Measurements from ENCODE around the gene CRAT.

CRAT gene

DNA sequence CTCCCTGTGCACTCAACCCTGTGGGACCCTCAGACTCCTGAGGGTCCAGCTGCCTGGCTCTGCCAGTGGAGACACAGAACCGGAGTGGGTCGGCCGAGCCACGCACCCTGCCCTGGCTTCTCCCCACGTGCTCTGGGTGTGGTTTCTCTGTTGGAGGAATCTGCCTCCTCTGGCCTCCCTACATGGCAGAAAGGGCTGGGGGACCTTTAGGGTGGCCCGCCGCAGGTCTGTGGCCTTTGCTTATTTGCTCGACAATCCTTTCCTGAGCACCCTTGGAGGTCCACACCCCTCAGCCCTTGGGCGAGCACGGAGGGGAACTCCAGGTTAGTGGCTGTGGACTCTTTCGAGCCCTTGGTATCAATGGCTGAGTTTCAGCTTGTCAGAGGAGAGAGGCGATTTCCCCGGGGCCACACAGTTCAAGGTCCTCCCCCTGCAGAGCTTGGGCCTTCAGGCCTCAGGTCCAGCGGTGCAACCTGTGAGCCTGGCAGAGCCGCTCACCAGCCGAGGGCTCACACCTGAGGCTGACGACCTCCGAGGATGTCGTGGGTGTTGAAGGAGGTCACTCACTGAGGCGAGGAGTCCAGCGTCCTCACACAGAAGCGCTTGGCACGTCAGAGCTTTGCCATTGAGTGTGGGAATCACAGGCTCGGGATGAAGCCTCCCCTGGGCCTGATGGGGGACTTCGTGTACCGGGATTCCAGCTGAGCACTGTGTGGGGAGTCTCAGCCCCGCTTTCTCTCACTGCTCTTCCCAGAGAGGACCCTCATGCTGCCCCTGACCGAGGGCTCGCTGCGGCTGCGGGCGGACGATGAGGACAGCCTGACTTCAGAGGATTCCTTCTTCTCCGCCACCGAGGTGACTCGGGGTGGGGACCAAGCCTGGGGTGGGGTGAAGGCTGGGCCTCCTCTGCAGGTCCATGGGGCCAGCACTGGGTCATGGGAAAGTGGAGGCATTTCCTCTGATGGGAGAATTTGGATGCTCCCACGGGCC, 50.5 kb downstream of the CRAT start:
- no peaks in the 10 kb centered on the region for H3K79me2 ChIP-seq (ENCODE audit: control insufficient read depth, insufficient read depth, low read length)
- H2AK5ac ChIP-seq (ENCODE audit: low read length) = no peak overlapping the region
- no CpG with 5 or more reads among the region's 37 CpGs for WGBS (ENCODE audit: extremely low coverage, insufficient coverage, low lambda C conversion rate)
- H4K5ac ChIP-seq (ENCODE audit: low read length) = no peak overlapping the region
- H3K23ac ChIP-seq (ENCODE audit: low read length) = no peak overlapping the region
- DNase-seq = no peak
- no peak overlapping the region for H3K27ac ChIP-seq (ENCODE audit: low read depth, low read length)
- H2BK15ac ChIP-seq (replicated peaks; ENCODE audit: low read depth) = no peak overlapping the region
- no peaks in the 10 kb centered on the region for H3K27me3 ChIP-seq (ENCODE audit: insufficient read depth, low read length, poor library complexity)
- H4K8ac ChIP-seq (ENCODE audit: low read depth, low read length) = no peak overlapping the region
- H3K4me1 ChIP-seq (ENCODE audit: control insufficient read depth, low read depth, low read length) = no peaks in the 10 kb centered on the region
- H3K18ac ChIP-seq (ENCODE audit: low read length) = no peak overlapping the region
- no peak overlapping the region for H3K56ac ChIP-seq (ENCODE audit: low read length)
- H3K79me1 ChIP-seq (ENCODE audit: low read length) = no peaks in the 10 kb centered on the region
- no peak overlapping the region for H2BK120ac ChIP-seq (ENCODE audit: low read depth, low read length)
- H3K36me3 ChIP-seq (ENCODE audit: control insufficient read depth, insufficient read depth, low read length) = no peaks in the 10 kb centered on the region
- no peak overlapping the region for H2BK5ac ChIP-seq (ENCODE audit: low read length)
- no peak overlapping the region for H3K9ac ChIP-seq (ENCODE audit: low read length)
- no peak overlapping the region for H3K4ac ChIP-seq (ENCODE audit: low read depth, low read length)
- H3K4me2 ChIP-seq (ENCODE audit: low read length) = no peak overlapping the region
- H3K4me3 ChIP-seq (ENCODE audit: low read length) = no peak overlapping the region

DNA sequence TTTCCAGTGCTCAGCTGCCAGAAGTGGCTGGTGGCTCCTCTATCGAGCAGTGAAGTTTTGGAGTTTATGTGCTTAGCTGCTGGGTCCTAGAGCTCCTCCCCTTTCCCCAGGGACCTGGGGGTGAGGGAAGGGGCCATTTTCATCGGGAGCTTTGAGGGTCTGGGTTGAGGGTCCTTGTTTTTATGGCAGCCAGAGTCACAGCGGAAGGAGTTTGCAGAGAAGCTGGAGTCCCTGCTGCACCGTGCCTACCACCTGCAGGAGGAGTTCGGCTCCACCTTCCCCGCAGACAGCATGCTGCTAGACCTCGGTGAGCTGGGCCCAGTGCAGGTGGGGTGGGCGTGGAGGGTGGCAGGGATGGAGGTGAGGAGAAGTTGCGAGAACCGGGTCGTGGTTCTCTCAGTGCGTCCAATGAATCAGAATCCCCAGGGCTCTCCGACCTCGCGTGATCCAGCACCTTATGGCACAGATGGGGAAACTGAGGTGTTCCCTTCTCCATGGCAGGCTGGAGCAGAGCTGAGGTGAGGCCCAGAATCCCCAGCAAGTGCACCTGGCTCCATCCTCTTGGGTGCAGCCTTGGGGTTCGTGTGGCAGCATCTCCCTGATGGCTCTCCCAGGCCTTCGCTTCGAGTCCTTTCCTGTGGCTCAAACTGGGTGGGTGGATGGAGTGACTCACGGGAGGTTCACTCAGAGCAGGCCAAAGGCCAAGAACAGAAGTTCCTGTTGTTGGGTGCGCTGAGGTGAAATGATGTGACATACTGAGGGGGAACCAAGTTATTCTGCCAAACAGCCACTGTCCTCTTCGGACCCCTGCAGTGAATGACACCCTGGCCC, 51.4 kb downstream of the CRAT start:
- WGBS (ENCODE audit: extremely low coverage, insufficient coverage, low lambda C conversion rate) = no CpG with 5 or more reads among the region's 21 CpGs
- H3K56ac ChIP-seq (ENCODE audit: low read length) = no peak overlapping the region

GRCh38 chr9:129054163-129054851, 56.3 kb downstream of the CRAT start:
- no peak overlapping the region for H4K8ac ChIP-seq (ENCODE audit: low read depth, low read length)
- H3K9ac ChIP-seq (ENCODE audit: low read length) = no peak overlapping the region
- no peak overlapping the region for H2BK15ac ChIP-seq (replicated peaks; ENCODE audit: low read depth)
- H3K79me2 ChIP-seq (ENCODE audit: control insufficient read depth, insufficient read depth, low read length) = no peaks in the 10 kb centered on the region
- H3K23ac ChIP-seq (ENCODE audit: low read length) = no peak overlapping the region
- no peak overlapping the region for H3K4me3 ChIP-seq (ENCODE audit: low read length)
- no peaks in the 10 kb centered on the region for H3K36me3 ChIP-seq (ENCODE audit: control insufficient read depth, insufficient read depth, low read length)
- no peak overlapping the region for H4K5ac ChIP-seq (ENCODE audit: low read length)
- no peak overlapping the region for H2AK5ac ChIP-seq (ENCODE audit: low read length)
- H3K18ac ChIP-seq (ENCODE audit: low read length) = no peak overlapping the region
- WGBS (ENCODE audit: extremely low coverage, insufficient coverage, low lambda C conversion rate) = no CpG with 5 or more reads among the region's 5 CpGs
- H3K4me2 ChIP-seq (ENCODE audit: low read length) = no peak overlapping the region
- no peaks in the 10 kb centered on the region for H3K79me1 ChIP-seq (ENCODE audit: low read length)
- no peak overlapping the region for H3K27ac ChIP-seq (ENCODE audit: low read depth, low read length)
- no peak overlapping the region for H3K4ac ChIP-seq (ENCODE audit: low read depth, low read length)
- H3K4me1 ChIP-seq (ENCODE audit: control insufficient read depth, low read depth, low read length) = no peaks in the 10 kb centered on the region
- no peak overlapping the region for H3K56ac ChIP-seq (ENCODE audit: low read length)
- no peaks in the 10 kb centered on the region for H3K27me3 ChIP-seq (ENCODE audit: insufficient read depth, low read length, poor library complexity)
- H2BK120ac ChIP-seq (ENCODE audit: low read depth, low read length) = no peak overlapping the region
- H2BK5ac ChIP-seq (ENCODE audit: low read length) = no peak overlapping the region
- no peak for DNase-seq

More for the DNA sequence above, 51.4 kb downstream of the CRAT start:
- H3K4me1 ChIP-seq (ENCODE audit: control insufficient read depth, low read depth, low read length) = no peaks in the 10 kb centered on the region
- no peak overlapping the region for H3K27ac ChIP-seq (ENCODE audit: low read depth, low read length)
- no peak overlapping the region for H4K8ac ChIP-seq (ENCODE audit: low read depth, low read length)
- no peaks in the 10 kb centered on the region for H3K79me1 ChIP-seq (ENCODE audit: low read length)
- no peak overlapping the region for H3K18ac ChIP-seq (ENCODE audit: low read length)
- no peaks in the 10 kb centered on the region for H3K79me2 ChIP-seq (ENCODE audit: control insufficient read depth, insufficient read depth, low read length)
- no peak for DNase-seq
- no peak overlapping the region for H2BK120ac ChIP-seq (ENCODE audit: low read depth, low read length)
- no peak overlapping the region for H2BK5ac ChIP-seq (ENCODE audit: low read length)
- H3K23ac ChIP-seq (ENCODE audit: low read length) = no peak overlapping the region
- no peak overlapping the region for H3K4me2 ChIP-seq (ENCODE audit: low read length)
- H3K9ac ChIP-seq (ENCODE audit: low read length) = no peak overlapping the region
- no peaks in the 10 kb centered on the region for H3K36me3 ChIP-seq (ENCODE audit: control insufficient read depth, insufficient read depth, low read length)
- no peak overlapping the region for H4K5ac ChIP-seq (ENCODE audit: low read length)
- H2BK15ac ChIP-seq (replicated peaks; ENCODE audit: low read depth) = no peak overlapping the region
- H3K27me3 ChIP-seq (ENCODE audit: insufficient read depth, low read length, poor library complexity) = no peaks in the 10 kb centered on the region
- H3K4ac ChIP-seq (ENCODE audit: low read depth, low read length) = no peak overlapping the region
- no peak overlapping the region for H3K4me3 ChIP-seq (ENCODE audit: low read length)
- no peak overlapping the region for H2AK5ac ChIP-seq (ENCODE audit: low read length)

GRCh38 chr9:129053020-129053419, 57.6 kb downstream of the CRAT start:
- H4K8ac ChIP-seq (ENCODE audit: low read depth, low read length) = no peak overlapping the region
- no peaks in the 10 kb centered on the region for H3K27me3 ChIP-seq (ENCODE audit: insufficient read depth, low read length, poor library complexity)
- no peak overlapping the region for H3K4me2 ChIP-seq (ENCODE audit: low read length)
- no peak overlapping the region for H3K27ac ChIP-seq (ENCODE audit: low read depth, low read length)
- DNase-seq = no peak
- no peak overlapping the region for H3K4me3 ChIP-seq (ENCODE audit: low read length)
- H3K79me2 ChIP-seq (ENCODE audit: control insufficient read depth, insufficient read depth, low read length) = no peaks in the 10 kb centered on the region
- no peak overlapping the region for H3K4ac ChIP-seq (ENCODE audit: low read depth, low read length)
- no peaks in the 10 kb centered on the region for H3K79me1 ChIP-seq (ENCODE audit: low read length)
- H4K5ac ChIP-seq (ENCODE audit: low read length) = no peak overlapping the region
- no peak overlapping the region for H3K56ac ChIP-seq (ENCODE audit: low read length)
- no peak overlapping the region for H3K18ac ChIP-seq (ENCODE audit: low read length)
- no peak overlapping the region for H2AK5ac ChIP-seq (ENCODE audit: low read length)
- WGBS (ENCODE audit: extremely low coverage, insufficient coverage, low lambda C conversion rate) = no CpG with 5 or more reads among the region's 6 CpGs
- no peak overlapping the region for H2BK15ac ChIP-seq (replicated peaks; ENCODE audit: low read depth)
- peaks cover 1% of the 10 kb centered on the region for H3K36me3 ChIP-seq (ENCODE audit: control insufficient read depth, insufficient read depth, low read length)
- no peaks in the 10 kb centered on the region for H3K4me1 ChIP-seq (ENCODE audit: control insufficient read depth, low read depth, low read length)
- no peak overlapping the region for H3K23ac ChIP-seq (ENCODE audit: low read length)
- no peak overlapping the region for H2BK120ac ChIP-seq (ENCODE audit: low read depth, low read length)
- H3K9ac ChIP-seq (ENCODE audit: low read length) = no peak overlapping the region
- H2BK5ac ChIP-seq (ENCODE audit: low read length) = no peak overlapping the region

DNA sequence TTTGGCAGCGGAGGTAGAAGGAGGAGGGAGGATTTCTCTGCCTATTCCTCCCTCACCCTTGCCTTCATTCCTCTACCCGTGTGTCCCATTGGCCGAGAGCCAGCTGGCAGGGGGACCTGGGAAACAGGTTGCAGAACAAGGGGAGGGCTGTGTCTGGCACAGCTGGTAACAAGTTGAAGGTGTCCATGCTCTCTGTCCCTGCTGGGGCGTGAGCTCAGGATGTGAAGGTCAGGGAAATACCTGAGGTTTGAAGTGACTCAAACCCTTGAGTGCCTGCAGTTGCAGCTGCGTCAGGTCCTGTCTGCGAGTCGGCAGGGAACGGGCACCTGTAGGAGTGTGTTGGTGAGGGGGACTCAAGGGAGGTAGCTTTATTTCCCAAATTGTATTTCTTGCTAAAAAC, 58.0 kb downstream of the CRAT start:
- no peak for DNase-seq
- Histone ChIP-seq H3K56ac (ENCODE audit: low read length) (no peak overlapping the region), H3K36me3 (ENCODE audit: control insufficient read depth, insufficient read depth, low read length) (peaks cover 1% of the 10 kb centered on the region), H3K79me2 (ENCODE audit: control insufficient read depth, insufficient read depth, low read length) (no peaks in the 10 kb centered on the region), H3K79me1 (ENCODE audit: low read length) (no peaks in the 10 kb centered on the region), H2AK5ac (ENCODE audit: low read length) (no peak overlapping the region), H3K23ac (ENCODE audit: low read length) (no peak overlapping the region), H2BK5ac (ENCODE audit: low read length) (no peak overlapping the region), H3K4me2 (ENCODE audit: low read length) (no peak overlapping the region), H3K4ac (ENCODE audit: low read depth, low read length) (no peak overlapping the region), H3K27ac (ENCODE audit: low read depth, low read length) (no peak overlapping the region), H3K9ac (ENCODE audit: low read length) (no peak overlapping the region), H4K8ac (ENCODE audit: low read depth, low read length) (no peak overlapping the region), H3K4me1 (ENCODE audit: control insufficient read depth, low read depth, low read length) (no peaks in the 10 kb centered on the region), H3K18ac (ENCODE audit: low read length) (no peak overlapping the region), H2BK15ac (replicated peaks; ENCODE audit: low read depth) (no peak overlapping the region), H3K4me3 (ENCODE audit: low read length) (no peak overlapping the region), H2BK120ac (ENCODE audit: low read depth, low read length) (no peak overlapping the region), H4K5ac (ENCODE audit: low read length) (no peak overlapping the region), H3K27me3 (ENCODE audit: insufficient read depth, low read length, poor library complexity) (no peaks in the 10 kb centered on the region)
- WGBS (ENCODE audit: extremely low coverage, insufficient coverage, low lambda C conversion rate) = no CpG with 5 or more reads among the region's 8 CpGs

All from mesendoderm (in vitro differentiated cells).